Liver (tissue), 3 donors: Measurements from ENCODE around the gene CCDC50.

Source experiments
- HNF4A ChIP-seq, 2 donors: conservative IDR thresholded peaks; 2 replicates each; pipeline ENCODE4 v1.6.1; 2016; ENCODE audit warnings: antibody characterized with exemption in 2 of 2, mild to moderate bottlenecking in 2 of 2
- JUND ChIP-seq, 2 donors: IDR thresholded peaks; 2 replicates each; pipeline ENCODE4 v1.6.1; 2016; ENCODE audit warnings: antibody characterized with exemption in 2 of 2
- YY1 ChIP-seq: IDR thresholded peaks from 2 replicates; pipeline ENCODE4 v1.6.1; 2016; ENCODE audit warnings: antibody characterized with exemption, mild to moderate bottlenecking
- TF ChIP-seq, protein P1 (sequence below): IDR thresholded peaks from 2 replicates; pipeline ENCODE4 v1.6.1; 2016; ENCODE audit warnings: antibody characterized with exemption, mild to moderate bottlenecking
- TF ChIP-seq, protein P2 (sequence below): fragments of 150-350 bp; IDR thresholded peaks from 2 replicates; pipeline ENCODE4 v1.5.1; 2017; ENCODE audit warnings: improper control_type of control experiment, low read depth, low read length; ENCODE audit not compliant: missing input control
- donor health status: healthy.
- donor health status: healthy.

DNA sequence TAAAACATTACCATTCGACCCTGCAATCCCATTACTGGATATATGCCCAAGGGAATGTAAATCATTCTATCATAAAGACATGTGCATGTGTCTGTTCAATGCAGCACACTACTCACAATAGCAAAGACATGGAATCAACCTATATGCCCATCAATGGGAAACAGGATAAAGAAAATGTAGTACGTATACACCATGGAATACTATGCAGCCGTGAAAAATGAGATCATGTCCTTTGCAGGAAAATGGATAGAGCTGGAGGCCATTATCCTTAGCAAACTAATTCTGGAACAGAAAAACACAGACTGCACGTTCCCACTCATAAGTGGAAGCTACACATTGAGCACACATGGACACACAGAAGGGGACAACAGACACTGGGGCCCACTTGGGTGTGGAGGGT is 111.3 kb downstream of the CCDC50 start:
- TF ChIP-seq YY1 (no peak), JUND (IDR thresholded peaks at IDR 0.05) (no peak), HNF4A (conservative IDR thresholded peaks at IDR 0.05) (no peak)
- TF ChIP-seq, protein P1, sequence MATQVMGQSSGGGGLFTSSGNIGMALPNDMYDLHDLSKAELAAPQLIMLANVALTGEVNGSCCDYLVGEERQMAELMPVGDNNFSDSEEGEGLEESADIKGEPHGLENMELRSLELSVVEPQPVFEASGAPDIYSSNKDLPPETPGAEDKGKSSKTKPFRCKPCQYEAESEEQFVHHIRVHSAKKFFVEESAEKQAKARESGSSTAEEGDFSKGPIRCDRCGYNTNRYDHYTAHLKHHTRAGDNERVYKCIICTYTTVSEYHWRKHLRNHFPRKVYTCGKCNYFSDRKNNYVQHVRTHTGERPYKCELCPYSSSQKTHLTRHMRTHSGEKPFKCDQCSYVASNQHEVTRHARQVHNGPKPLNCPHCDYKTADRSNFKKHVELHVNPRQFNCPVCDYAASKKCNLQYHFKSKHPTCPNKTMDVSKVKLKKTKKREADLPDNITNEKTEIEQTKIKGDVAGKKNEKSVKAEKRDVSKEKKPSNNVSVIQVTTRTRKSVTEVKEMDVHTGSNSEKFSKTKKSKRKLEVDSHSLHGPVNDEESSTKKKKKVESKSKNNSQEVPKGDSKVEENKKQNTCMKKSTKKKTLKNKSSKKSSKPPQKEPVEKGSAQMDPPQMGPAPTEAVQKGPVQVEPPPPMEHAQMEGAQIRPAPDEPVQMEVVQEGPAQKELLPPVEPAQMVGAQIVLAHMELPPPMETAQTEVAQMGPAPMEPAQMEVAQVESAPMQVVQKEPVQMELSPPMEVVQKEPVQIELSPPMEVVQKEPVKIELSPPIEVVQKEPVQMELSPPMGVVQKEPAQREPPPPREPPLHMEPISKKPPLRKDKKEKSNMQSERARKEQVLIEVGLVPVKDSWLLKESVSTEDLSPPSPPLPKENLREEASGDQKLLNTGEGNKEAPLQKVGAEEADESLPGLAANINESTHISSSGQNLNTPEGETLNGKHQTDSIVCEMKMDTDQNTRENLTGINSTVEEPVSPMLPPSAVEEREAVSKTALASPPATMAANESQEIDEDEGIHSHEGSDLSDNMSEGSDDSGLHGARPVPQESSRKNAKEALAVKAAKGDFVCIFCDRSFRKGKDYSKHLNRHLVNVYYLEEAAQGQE = no peak
- TF ChIP-seq, protein P2, sequence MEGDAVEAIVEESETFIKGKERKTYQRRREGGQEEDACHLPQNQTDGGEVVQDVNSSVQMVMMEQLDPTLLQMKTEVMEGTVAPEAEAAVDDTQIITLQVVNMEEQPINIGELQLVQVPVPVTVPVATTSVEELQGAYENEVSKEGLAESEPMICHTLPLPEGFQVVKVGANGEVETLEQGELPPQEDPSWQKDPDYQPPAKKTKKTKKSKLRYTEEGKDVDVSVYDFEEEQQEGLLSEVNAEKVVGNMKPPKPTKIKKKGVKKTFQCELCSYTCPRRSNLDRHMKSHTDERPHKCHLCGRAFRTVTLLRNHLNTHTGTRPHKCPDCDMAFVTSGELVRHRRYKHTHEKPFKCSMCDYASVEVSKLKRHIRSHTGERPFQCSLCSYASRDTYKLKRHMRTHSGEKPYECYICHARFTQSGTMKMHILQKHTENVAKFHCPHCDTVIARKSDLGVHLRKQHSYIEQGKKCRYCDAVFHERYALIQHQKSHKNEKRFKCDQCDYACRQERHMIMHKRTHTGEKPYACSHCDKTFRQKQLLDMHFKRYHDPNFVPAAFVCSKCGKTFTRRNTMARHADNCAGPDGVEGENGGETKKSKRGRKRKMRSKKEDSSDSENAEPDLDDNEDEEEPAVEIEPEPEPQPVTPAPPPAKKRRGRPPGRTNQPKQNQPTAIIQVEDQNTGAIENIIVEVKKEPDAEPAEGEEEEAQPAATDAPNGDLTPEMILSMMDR = no peak
